GM19025 (cell line): ENCODE measurements around the gene ELMOD1.

Experiments
- ATAC-seq: cut with Tn5 transposase; IDR thresholded peaks from one replicate; pipeline ENCODE4 v1.9.1; 2021; ENCODE audit warnings: mild to moderate bottlenecking, low read depth, moderate library complexity; ENCODE audit not compliant: unreplicated experiment

The ELMOD1 gene

GRCh38 chr11:107682572-107682971 is 91.6 kb downstream of the ELMOD1 start:
- no peak for ATAC-seq

- no peak for ATAC-seq
These were observed 92.1 kb downstream of the ELMOD1 start for GRCh38 chr11:107683061-107683460.

DNA sequence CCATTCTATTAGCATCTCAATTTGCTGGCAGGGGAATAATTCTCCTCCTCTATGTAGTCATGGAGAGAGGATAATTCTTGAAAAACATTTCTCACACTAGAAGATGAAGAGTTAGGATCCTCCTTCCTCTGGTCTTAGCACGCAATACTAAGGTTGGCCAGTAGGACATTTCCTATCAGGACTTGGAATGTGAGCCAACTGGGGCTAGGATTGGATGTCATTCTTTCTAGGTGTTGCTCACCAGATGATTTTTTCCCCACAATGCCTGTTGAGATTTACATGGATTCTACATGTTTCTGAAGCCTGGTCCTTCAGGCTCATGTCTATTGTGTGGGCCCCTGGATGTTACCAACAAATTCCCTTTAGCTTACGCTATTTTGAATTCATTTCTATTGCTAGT is 92.9 kb downstream of the ELMOD1 start:
- ATAC-seq: no peak

GRCh38 chr11:107688322-107688918 is 97.5 kb downstream of the ELMOD1 start:
- no peak for ATAC-seq

DNA sequence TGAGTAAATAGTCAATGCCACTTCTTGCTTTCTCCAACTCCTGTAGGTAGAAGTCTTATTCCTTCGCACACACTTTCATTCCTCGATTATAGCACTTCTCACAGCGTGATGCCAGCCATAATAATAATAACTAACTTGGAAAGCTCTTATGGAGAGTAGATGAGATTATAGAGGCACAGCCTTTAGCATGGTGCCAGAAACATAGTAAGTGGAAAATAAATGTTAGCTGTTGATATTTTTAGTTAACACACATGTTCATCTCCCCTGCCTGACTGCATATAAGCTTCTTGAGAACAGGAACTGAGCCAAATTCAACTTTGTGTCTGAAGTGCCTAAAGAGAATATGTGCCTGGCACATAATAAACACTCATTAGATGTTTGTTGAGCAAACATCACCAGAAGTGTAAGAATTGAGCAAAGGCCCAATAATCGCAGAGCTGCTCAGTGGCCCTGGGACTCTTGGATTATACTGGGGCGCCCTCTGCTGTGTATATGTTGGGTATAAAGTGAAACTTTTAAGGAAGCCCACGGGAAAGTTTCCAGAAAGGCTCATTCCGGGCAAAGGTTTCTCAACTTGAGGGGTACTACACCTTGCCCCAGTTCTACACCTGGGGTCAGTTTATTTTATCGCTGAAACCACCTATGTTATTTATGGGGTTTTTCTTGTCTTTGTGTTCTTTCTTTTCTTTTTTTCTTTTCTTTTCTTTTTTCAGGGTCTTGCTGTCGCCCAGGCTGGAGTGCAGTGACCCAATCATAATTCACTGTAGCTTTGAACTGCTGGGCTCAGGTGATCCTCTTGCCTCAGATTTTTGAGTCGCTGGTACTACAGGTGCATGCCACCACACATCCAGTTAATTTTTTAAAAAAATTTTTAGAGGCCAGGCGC is 98.6 kb downstream of the ELMOD1 start:
- ATAC-seq: no peak

GRCh38 chr11:107691000-107691750 is 100.2 kb downstream of the ELMOD1 start:
- no peak for ATAC-seq

GRCh38 chr11:107695446-107695845 is 104.5 kb downstream of the ELMOD1 start:
- no peak for ATAC-seq

- no peak for ATAC-seq
These were observed 105.2 kb downstream of the ELMOD1 start for GRCh38 chr11:107696140-107696539.

- ATAC-seq: no peak
These were observed 106.3 kb downstream of the ELMOD1 start for GRCh38 chr11:107697291-107697690.

GRCh38 chr11:107699371-107700285 is 108.7 kb downstream of the ELMOD1 start:
- ATAC-seq: no peak

DNA sequence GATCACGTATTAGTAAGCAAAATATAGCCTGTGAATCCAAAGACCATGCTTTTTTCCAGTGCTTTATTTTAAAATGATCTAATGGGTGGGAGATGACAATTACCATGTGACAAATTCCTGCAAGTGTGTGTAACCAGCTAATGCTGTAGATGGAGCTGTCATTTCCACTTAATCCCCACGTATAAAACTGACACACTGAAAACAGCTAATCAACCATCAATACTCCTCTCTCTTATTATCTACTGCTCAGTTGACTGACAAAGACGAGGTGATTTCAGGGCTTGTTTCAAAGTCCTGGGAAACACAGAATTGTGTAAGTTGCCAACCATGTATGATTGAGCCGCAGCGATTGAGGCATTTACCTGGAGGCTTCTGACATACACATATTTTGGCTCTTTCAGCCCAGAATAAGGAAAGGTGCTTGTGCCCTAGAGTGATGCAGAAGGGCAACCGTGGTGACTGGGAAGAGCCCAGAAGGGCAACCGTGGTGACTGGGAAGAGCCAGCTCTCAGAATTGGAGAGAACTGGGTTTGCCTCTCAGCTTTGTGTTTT is 111.2 kb downstream of the ELMOD1 start:
- ATAC-seq: no peak

DNA sequence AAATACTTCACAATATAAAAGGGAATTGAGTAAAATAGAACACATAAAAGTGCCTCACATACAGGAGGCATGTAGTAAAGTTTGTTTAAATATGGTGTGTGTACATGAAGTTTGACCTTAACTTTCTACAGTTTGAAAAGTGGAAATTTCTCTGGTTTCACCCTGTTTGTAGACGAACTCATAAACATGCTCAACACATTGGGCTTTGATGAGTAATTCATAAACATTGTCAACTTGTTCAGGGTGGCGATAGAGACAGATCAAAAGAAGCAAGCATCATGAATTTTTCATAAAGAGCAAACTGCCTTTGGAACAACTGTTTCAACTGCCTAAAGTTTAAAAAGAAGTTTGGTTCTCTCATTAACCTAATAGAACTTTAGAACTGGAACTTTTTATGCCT is 111.8 kb downstream of the ELMOD1 start:
- ATAC-seq: no peak

DNA sequence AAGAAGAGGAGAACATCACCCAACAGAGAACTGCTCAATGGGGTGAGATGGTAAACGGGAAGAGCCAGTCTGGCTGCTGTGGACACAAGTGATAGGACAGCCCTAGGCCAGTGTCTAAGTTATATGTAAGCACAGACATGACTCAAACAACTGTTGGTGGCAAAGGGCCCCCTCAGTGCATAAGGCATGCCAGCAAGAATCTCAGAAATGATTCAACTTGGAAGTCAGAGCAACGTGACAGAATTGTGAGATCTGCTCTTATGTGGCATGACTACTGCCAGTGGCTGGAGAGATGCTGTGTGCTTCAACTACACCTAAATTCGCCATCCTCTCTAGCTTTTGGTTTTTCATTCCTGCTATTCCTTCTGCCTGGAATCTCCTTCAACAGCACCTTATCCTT is 113.5 kb downstream of the ELMOD1 start:
- ATAC-seq: no peak

GRCh38 chr11:107705027-107705426 is 114.1 kb downstream of the ELMOD1 start:
- ATAC-seq: no peak

DNA sequence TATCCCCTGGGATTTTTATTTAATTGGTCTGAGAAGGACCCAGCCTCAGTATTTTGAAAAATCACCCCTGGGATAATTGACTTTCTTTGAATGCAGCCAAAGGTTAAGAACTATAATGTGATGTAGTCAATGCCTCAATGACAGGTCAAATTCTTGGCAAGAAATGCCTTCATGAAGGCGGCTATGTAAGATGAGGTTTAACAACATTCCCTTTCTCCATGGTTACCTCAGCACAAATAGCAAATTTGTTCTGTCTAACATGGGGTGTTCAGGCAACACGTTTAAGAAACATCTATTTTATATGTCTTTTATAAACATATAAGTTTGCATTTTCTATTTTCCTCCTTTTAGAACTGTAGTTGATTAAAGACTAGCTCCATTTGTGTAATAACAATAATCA is 115.6 kb downstream of the ELMOD1 start:
- ATAC-seq: no peak

DNA sequence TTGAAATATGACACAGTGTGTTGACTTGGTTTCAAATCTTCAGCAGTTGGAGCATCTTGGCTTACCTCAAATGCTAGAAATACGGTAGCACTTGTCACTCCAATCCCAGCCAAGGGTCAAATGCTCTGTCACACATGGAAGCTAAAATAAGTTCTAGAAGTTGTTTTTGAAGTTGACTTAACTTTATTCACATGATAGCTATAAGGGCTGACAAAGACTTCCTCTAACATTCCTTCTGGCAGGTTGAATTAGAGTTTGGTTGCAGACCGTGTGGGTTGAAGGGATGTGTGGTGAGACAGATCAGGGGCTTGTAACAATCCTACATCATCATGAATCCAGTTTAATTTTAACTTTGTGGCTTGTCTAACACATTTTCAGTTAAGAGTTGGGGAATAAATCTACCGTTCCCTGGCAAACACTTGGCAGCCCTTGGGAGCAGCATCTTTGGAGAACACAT is 116.3 kb downstream of the ELMOD1 start:
- ATAC-seq: no peak

DNA sequence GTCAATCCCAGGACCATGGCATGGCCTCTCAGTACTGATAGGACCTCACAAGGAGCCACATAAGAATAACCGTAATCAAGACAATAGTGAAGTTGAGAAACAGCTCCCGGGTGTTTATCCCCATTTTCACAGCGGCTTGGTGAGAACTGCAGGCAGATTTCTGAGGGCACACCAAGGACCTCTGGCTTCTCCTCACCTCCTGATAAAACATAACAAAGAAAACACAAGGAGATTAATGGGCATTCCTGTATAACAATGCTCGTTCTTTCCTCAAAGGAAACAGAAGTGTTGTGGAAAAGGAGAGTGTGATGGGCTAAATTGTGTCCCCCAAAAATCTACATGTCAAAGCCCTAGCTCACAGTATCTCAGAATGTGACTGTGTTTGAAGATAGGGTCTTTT is 116.9 kb downstream of the ELMOD1 start:
- ATAC-seq: no peak

DNA sequence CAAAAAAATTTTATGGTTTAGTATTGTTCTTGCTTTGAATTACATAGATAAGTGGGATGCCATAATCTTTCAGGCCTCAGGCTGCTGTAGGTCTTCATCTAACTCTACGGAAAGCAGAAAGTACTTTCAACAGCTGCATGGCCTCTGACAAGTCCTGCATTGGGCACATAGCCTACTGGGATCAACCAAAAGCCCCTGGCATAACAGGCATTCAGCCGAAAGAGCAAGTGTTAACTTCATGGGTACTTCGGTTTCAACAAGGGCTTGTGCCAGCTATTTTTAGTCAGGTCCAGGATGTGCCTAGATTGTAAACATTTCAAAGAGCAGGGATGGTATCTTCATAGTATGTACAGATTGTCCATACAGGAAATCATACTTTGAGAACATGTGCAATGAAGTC is 117.8 kb downstream of the ELMOD1 start:
- ATAC-seq: no peak

- no peak for ATAC-seq
These were observed 119.4 kb downstream of the ELMOD1 start for GRCh38 chr11:107710301-107710700.
